ENCODE measurements around the gene BCAP31.

DNA sequence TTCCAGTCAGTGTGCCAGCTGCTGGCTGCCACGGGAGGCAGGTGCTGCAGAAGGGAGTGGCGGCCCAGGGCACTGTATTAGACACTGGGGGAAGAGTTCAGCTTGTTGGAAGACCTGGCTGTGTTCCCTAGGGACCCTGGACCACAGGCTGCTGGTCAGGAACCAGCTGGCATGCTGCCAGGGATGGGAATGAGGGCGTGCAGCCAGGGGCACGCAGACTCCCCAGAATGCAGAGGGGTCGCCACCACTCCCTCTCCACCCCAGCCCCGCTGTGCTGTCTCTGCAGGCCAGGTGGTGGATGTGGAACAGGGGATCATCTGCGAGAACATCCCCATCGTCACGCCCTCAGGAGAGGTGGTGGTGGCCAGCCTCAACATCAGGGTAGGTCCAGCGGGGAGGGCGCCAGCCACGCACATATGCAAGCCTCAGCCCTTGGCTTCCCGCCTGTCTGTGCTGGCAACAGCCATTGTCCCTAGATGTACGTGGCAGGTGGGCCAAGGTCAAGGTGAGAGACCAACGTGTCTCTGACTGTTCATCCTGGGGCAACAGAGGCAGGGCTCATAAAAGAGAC is 12.8 kb upstream of the BCAP31 start:
- no peak for TF ChIP-seq POLR2A (IDR thresholded peaks at IDR 0.05)
- TF ChIP-seq, protein P1, sequence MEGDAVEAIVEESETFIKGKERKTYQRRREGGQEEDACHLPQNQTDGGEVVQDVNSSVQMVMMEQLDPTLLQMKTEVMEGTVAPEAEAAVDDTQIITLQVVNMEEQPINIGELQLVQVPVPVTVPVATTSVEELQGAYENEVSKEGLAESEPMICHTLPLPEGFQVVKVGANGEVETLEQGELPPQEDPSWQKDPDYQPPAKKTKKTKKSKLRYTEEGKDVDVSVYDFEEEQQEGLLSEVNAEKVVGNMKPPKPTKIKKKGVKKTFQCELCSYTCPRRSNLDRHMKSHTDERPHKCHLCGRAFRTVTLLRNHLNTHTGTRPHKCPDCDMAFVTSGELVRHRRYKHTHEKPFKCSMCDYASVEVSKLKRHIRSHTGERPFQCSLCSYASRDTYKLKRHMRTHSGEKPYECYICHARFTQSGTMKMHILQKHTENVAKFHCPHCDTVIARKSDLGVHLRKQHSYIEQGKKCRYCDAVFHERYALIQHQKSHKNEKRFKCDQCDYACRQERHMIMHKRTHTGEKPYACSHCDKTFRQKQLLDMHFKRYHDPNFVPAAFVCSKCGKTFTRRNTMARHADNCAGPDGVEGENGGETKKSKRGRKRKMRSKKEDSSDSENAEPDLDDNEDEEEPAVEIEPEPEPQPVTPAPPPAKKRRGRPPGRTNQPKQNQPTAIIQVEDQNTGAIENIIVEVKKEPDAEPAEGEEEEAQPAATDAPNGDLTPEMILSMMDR (IDR thresholded peaks at IDR 0.05): no peak

All from heart left ventricle (tissue), 13 donors.